Measurements from ENCODE around the gene ATG5. TPM values are rescaled to one million over a fixed set of nuclear protein-coding genes. Genes with fewer than 3 reads are reported as not detected.
A peak's percentile ranks its signal among the peaks of the same experiment; 100 is the strongest.

Gene ATG5
- total and polyA plus RNA-seq, 2 experiments from 2014 or later: 31.6 to 48.2 TPM

DNA sequence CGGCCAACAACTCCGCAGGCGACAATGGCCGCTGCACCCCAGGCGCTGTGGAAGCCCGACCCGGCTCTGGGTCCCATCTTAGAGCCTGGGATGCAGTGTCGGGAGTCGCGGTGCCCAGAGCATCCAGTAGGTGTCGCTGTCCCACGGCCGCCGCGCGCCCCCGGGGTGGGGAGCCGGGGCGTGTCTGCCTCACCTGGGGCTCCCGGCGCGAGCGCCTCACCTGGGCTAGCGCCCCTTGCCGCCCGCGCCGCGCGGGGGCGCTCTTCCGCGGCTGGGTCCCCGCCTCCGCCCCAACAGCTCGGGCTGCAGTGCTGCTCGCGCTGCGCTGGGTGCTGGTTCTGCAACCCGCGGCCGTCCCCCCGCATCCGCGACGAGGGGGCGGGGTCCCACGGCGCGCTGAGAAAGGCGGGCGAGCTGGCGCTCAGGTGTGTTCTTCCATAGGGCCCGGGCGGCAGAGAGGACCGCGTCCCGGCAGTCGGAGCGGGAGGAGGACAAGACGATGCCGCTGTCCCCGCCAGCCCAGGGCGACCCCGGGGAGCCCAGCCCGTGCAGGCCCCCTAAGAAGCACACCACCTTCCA, 34.9 kb upstream of the ATG5 start, which contains the start of gene CRYBG1:
Gene CRYBG1 (plus strand): TSS at position 308 of the 579 bp plus-strand sequence. CDS start 192 bp downstream, at position 500.
- peak within 1 kb of the TSS; percentile 82 for H3K4me3 ChIP-seq
- peaks cover 2% of the 10 kb centered on the region; the same call in 1 of the 3 replicates for H3K36me3 Mint-ChIP-seq (ENCODE audit: low read depth)
- H3K4me3 Mint-ChIP-seq: peak within 1 kb of the TSS; percentile 86
- TF ChIP-seq POLR2AphosphoS5 (IDR thresholded peaks at IDR 0.05; ENCODE audit: low read depth): peak; percentile 48; the same call in 1 of the 2 replicates
- no peak; the same call in 1 of the 2 replicates for TF ChIP-seq ZNF331 (CRISPR knock-in tag; IDR thresholded peaks at IDR 0.05; ENCODE audit: low read depth)
- TF ChIP-seq NANOG (IDR thresholded peaks at IDR 0.05; ENCODE audit: borderline replicate concordance): no peak
- no peak for TF ChIP-seq EZH2 (IDR thresholded peaks at IDR 0.05; ENCODE audit: low read depth, unreplicated experiment)
- peak; percentile 71 for TF ChIP-seq CREB1 (CRISPR knock-in tag; IDR thresholded peaks at IDR 0.05; ENCODE audit: low read depth)
- TF ChIP-seq, protein P1, sequence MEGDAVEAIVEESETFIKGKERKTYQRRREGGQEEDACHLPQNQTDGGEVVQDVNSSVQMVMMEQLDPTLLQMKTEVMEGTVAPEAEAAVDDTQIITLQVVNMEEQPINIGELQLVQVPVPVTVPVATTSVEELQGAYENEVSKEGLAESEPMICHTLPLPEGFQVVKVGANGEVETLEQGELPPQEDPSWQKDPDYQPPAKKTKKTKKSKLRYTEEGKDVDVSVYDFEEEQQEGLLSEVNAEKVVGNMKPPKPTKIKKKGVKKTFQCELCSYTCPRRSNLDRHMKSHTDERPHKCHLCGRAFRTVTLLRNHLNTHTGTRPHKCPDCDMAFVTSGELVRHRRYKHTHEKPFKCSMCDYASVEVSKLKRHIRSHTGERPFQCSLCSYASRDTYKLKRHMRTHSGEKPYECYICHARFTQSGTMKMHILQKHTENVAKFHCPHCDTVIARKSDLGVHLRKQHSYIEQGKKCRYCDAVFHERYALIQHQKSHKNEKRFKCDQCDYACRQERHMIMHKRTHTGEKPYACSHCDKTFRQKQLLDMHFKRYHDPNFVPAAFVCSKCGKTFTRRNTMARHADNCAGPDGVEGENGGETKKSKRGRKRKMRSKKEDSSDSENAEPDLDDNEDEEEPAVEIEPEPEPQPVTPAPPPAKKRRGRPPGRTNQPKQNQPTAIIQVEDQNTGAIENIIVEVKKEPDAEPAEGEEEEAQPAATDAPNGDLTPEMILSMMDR (conservative IDR thresholded peaks at IDR 0.05; ENCODE audit: low read depth in 2 of 2): peak; percentile 73 to 87
- no peak for TF ChIP-seq EZH2phosphoT487 (IDR thresholded peaks at IDR 0.05; ENCODE audit: unreplicated experiment)
- peak; percentile 85; the same call in 1 of the 2 replicates for TF ChIP-seq ZNF114 (CRISPR knock-in tag; IDR thresholded peaks at IDR 0.05)
- TF ChIP-seq, protein P2, sequence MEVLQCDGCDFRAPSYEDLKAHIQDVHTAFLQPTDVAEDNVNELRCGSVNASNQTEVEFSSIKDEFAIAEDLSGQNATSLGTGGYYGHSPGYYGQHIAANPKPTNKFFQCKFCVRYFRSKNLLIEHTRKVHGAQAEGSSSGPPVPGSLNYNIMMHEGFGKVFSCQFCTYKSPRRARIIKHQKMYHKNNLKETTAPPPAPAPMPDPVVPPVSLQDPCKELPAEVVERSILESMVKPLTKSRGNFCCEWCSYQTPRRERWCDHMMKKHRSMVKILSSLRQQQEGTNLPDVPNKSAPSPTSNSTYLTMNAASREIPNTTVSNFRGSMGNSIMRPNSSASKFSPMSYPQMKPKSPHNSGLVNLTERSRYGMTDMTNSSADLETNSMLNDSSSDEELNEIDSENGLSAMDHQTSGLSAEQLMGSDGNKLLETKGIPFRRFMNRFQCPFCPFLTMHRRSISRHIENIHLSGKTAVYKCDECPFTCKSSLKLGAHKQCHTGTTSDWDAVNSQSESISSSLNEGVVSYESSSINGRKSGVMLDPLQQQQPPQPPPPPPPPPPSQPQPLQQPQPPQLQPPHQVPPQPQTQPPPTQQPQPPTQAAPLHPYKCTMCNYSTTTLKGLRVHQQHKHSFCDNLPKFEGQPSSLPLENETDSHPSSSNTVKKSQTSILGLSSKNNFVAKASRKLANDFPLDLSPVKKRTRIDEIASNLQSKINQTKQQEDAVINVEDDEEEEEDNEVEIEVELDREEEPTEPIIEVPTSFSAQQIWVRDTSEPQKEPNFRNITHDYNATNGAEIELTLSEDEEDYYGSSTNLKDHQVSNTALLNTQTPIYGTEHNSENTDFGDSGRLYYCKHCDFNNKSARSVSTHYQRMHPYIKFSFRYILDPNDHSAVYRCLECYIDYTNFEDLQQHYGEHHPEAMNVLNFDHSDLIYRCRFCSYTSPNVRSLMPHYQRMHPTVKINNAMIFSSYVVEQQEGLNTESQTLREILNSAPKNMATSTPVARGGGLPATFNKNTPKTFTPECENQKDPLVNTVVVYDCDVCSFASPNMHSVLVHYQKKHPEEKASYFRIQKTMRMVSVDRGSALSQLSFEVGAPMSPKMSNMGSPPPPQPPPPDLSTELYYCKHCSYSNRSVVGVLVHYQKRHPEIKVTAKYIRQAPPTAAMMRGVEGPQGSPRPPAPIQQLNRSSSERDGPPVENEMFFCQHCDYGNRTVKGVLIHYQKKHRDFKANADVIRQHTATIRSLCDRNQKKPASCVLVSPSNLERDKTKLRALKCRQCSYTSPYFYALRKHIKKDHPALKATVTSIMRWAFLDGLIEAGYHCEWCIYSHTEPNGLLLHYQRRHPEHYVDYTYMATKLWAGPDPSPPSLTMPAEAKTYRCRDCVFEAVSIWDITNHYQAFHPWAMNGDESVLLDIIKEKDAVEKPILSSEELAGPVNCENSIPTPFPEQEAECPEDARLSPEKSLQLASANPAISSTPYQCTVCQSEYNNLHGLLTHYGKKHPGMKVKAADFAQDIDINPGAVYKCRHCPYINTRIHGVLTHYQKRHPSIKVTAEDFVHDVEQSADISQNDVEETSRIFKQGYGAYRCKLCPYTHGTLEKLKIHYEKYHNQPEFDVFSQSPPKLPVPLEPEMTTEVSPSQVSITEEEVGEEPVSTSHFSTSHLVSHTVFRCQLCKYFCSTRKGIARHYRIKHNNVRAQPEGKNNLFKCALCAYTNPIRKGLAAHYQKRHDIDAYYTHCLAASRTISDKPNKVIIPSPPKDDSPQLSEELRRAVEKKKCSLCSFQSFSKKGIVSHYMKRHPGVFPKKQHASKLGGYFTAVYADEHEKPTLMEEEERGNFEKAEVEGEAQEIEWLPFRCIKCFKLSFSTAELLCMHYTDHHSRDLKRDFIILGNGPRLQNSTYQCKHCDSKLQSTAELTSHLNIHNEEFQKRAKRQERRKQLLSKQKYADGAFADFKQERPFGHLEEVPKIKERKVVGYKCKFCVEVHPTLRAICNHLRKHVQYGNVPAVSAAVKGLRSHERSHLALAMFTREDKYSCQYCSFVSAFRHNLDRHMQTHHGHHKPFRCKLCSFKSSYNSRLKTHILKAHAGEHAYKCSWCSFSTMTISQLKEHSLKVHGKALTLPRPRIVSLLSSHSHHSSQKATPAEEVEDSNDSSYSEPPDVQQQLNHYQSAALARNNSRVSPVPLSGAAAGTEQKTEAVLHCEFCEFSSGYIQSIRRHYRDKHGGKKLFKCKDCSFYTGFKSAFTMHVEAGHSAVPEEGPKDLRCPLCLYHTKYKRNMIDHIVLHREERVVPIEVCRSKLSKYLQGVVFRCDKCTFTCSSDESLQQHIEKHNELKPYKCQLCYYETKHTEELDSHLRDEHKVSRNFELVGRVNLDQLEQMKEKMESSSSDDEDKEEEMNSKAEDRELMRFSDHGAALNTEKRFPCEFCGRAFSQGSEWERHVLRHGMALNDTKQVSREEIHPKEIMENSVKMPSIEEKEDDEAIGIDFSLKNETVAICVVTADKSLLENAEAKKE (CRISPR knock-in tag; IDR thresholded peaks at IDR 0.05): 0 out of 2 replicates have a peak, but pooled peaks have one; percentile 40
- TF ChIP-seq, protein P3, sequence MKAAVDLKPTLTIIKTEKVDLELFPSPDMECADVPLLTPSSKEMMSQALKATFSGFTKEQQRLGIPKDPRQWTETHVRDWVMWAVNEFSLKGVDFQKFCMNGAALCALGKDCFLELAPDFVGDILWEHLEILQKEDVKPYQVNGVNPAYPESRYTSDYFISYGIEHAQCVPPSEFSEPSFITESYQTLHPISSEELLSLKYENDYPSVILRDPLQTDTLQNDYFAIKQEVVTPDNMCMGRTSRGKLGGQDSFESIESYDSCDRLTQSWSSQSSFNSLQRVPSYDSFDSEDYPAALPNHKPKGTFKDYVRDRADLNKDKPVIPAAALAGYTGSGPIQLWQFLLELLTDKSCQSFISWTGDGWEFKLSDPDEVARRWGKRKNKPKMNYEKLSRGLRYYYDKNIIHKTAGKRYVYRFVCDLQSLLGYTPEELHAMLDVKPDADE (IDR thresholded peaks at IDR 0.05): no peak
- no peak for TF ChIP-seq JUNB (IDR thresholded peaks at IDR 0.05; ENCODE audit: unreplicated experiment)
- H3K27ac Mint-ChIP-seq: no peak within 1 kb of the TSS
- DNase-seq (ENCODE audit: low spot score): peak; percentile 86
- no peaks in the 10 kb centered on the region for H3K36me3 ChIP-seq (ENCODE audit: insufficient read depth)
- peaks cover 11% of the 10 kb centered on the region for H3K27me3 ChIP-seq (ENCODE audit: insufficient read depth)
- H2AFZ ChIP-seq: peak within 1 kb of the TSS; percentile 95
- H4K20me1 ChIP-seq (replicated peaks; ENCODE audit: insufficient read depth): no peaks in the 10 kb centered on the region
- no peaks in the 10 kb centered on the region; the same call in 1 of the 2 replicates for H3K9me2 ChIP-seq (ENCODE audit: insufficient read depth)
- no peaks in the 10 kb centered on the region for H3F3A ChIP-seq (replicated peaks; ENCODE audit: low read depth)
- no peaks in the 10 kb centered on the region for H3K9me3 Mint-ChIP-seq
- H3K27me3 Mint-ChIP-seq (ENCODE audit: insufficient read depth, low read depth, poor library complexity): peaks cover 4% of the 10 kb centered on the region
- no peaks in the 10 kb centered on the region for H3K79me2 ChIP-seq (replicated peaks; ENCODE audit: insufficient read depth)
- peak; percentile 95 for ATAC-seq
- H3K4me2 ChIP-seq: peak within 1 kb of the TSS; percentile 92
- no peak within 1 kb of the TSS for H3K27ac ChIP-seq (ENCODE audit: low read depth)
- peaks cover 5% of the 10 kb centered on the region; the same call in 1 of the 2 replicates for H3K4me1 ChIP-seq (ENCODE audit: insufficient read depth)
- H3K4me1 Mint-ChIP-seq: peaks cover 7% of the 10 kb centered on the region
